Subcutaneous abdominal adipose tissue (tissue), 5 donors: Measurements from ENCODE around the gene CALML6.

ENCODE experiments used
- H3K27ac ChIP-seq: one replicate; pipeline ENCODE4 v1.7.0; 2013; ENCODE audit warnings: low read depth, mild to moderate bottlenecking, inconsistent platforms, low read length, moderate library complexity
- H3K27me3 ChIP-seq, 5 donors: one replicate each; pipeline ENCODE4 v1.7.0; 2013; ENCODE audit warnings: low read length in 5 of 5, inconsistent platforms in 1 of 5; ENCODE audit not compliant: control insufficient read depth in 5 of 5, insufficient read depth in 4 of 5
- H3K36me3 ChIP-seq, 5 donors: one replicate each; pipeline ENCODE4 v1.7.0; 2013; ENCODE audit warnings: low read length in 5 of 5; ENCODE audit not compliant: control insufficient read depth in 5 of 5, insufficient read depth in 5 of 5
- H3K4me1 ChIP-seq, 5 donors: one replicate each; pipeline ENCODE4 v1.7.0; 2013; ENCODE audit warnings: low read length in 5 of 5, mild to moderate bottlenecking in 3 of 5, moderate library complexity in 1 of 5; ENCODE audit not compliant: control insufficient read depth in 5 of 5, insufficient read depth in 5 of 5
- H3K4me3 ChIP-seq, 5 donors: one replicate each; pipeline ENCODE4 v1.7.0; 2013; ENCODE audit warnings: low read length in 5 of 5, low read depth in 1 of 5
- H3K9ac ChIP-seq, 5 donors: one replicate each; pipeline ENCODE4 v1.7.0; 2013; ENCODE audit warnings: low read length in 5 of 5, mild to moderate bottlenecking in 4 of 5, moderate library complexity in 3 of 5
- H3K9me3 ChIP-seq, 5 donors: one replicate each; pipeline ENCODE4 v1.7.0; 2013; ENCODE audit warnings: low read length in 5 of 5; ENCODE audit not compliant: control insufficient read depth in 5 of 5
- donor health status: healthy.
- donor health status: healthy.
- donor health status: healthy.
- donor health status: healthy.
- donor health status: healthy.

The CALML6 gene

GRCh38 chr1:1891349-1892078 lies 23.5 kb upstream of the CALML6 start:
- H3K27ac ChIP-seq = peak overlapping the region; percentile 65
- H3K4me3 ChIP-seq = peak overlapping the region; percentile 64 to 89 (median 73)
- H3K9ac ChIP-seq = peak overlapping the region in 4 of 5 donors; percentile 65 to 86 (median 75)
- no peaks in the 10 kb centered on the region for H3K36me3 ChIP-seq
- peaks cover 5 to 53% (median 50%) of the 10 kb centered on the region in 5 donors for H3K4me1 ChIP-seq
- no peaks in the 10 kb centered on the region for H3K9me3 ChIP-seq
- H3K27me3 ChIP-seq = peaks cover 0 to 10% (median 5%) of the 10 kb centered on the region in 5 donors

GRCh38 chr1:1892079-1892762 lies 22.8 kb upstream of the CALML6 start:
- Histone ChIP-seq H3K4me3 (peak overlapping the region; percentile 64 to 89 (median 73)), H3K9ac (peak overlapping the region in 4 of 5 donors; percentile 62 to 86 (median 74)), H3K9me3 (no peaks in the 10 kb centered on the region), H3K4me1 (peaks cover 5 to 50% (median 44%) of the 10 kb centered on the region in 5 donors), H3K27ac (peak overlapping the region; percentile 65), H3K36me3 (no peaks in the 10 kb centered on the region), H3K27me3 (peaks cover 0 to 10% (median 5%) of the 10 kb centered on the region in 5 donors)

GRCh38 chr1:1892763-1893120 lies 22.3 kb upstream of the CALML6 start:
- Histone ChIP-seq H3K27ac (no peak overlapping the region), H3K36me3 (no peaks in the 10 kb centered on the region), H3K9me3 (no peaks in the 10 kb centered on the region), H3K4me1 (peaks cover 5 to 47% (median 44%) of the 10 kb centered on the region in 5 donors), H3K9ac (peak overlapping the region in 2 of 5 donors; percentile 20 to 86), H3K27me3 (peaks cover 0 to 10% (median 5%) of the 10 kb centered on the region in 5 donors), H3K4me3 (peak overlapping the region in 1 of 5 donors; percentile 82)

- Histone ChIP-seq H3K4me3 (no peak overlapping the region), H3K9me3 (no peaks in the 10 kb centered on the region), H3K4me1 (peaks cover 5 to 40% (median 39%) of the 10 kb centered on the region in 5 donors), H3K9ac (no peak overlapping the region), H3K36me3 (no peaks in the 10 kb centered on the region), H3K27ac (no peak overlapping the region), H3K27me3 (peaks cover 0 to 10% (median 5%) of the 10 kb centered on the region in 5 donors)
Measured at GRCh38 chr1:1893291-1893985, 21.6 kb upstream of the CALML6 start.

- peaks cover 3 to 35% (median 33%) of the 10 kb centered on the region in 5 donors for H3K4me1 ChIP-seq
- H3K27me3 ChIP-seq = peaks cover 0 to 10% (median 5%) of the 10 kb centered on the region in 5 donors
- H3K4me3 ChIP-seq = no peak overlapping the region
- no peak overlapping the region for H3K27ac ChIP-seq
- no peaks in the 10 kb centered on the region for H3K9me3 ChIP-seq
- H3K9ac ChIP-seq = peak overlapping the region in 1 of 5 donors; percentile 44
- H3K36me3 ChIP-seq = no peaks in the 10 kb centered on the region
Measured at GRCh38 chr1:1893997-1894353, 21.1 kb upstream of the CALML6 start.

- Histone ChIP-seq H3K9ac (peak overlapping the region in 3 of 5 donors; percentile 7 to 44 (median 15)), H3K27ac (no peak overlapping the region), H3K36me3 (no peaks in the 10 kb centered on the region), H3K27me3 (peaks cover 0 to 10% (median 5%) of the 10 kb centered on the region in 5 donors), H3K9me3 (no peaks in the 10 kb centered on the region), H3K4me3 (peak overlapping the region in 1 of 5 donors; percentile 14), H3K4me1 (peaks cover 3 to 29% (median 28%) of the 10 kb centered on the region in 5 donors)
Measured at GRCh38 chr1:1894354-1895059, 20.6 kb upstream of the CALML6 start.

- Histone ChIP-seq H3K27me3 (peaks cover 0 to 12% (median 5%) of the 10 kb centered on the region in 5 donors), H3K4me3 (peak overlapping the region in 1 of 5 donors; percentile 14), H3K36me3 (no peaks in the 10 kb centered on the region), H3K9ac (peak overlapping the region in 2 of 5 donors; percentile 15 to 17), H3K4me1 (peaks cover 3 to 29% (median 27%) of the 10 kb centered on the region in 5 donors), H3K9me3 (no peaks in the 10 kb centered on the region), H3K27ac (no peak overlapping the region)
Measured at GRCh38 chr1:1895060-1895418, 20.0 kb upstream of the CALML6 start.

- H3K36me3 ChIP-seq = no peaks in the 10 kb centered on the region
- H3K27me3 ChIP-seq = peaks cover 0 to 12% (median 5%) of the 10 kb centered on the region in 5 donors
- no peaks in the 10 kb centered on the region for H3K9me3 ChIP-seq
- peaks cover 3 to 29% (median 27%) of the 10 kb centered on the region in 5 donors for H3K4me1 ChIP-seq
- H3K27ac ChIP-seq = no peak overlapping the region
- H3K4me3 ChIP-seq = no peak overlapping the region
- H3K9ac ChIP-seq = no peak overlapping the region
Measured at GRCh38 chr1:1895456-1896336, 19.4 kb upstream of the CALML6 start.
